Endothelial cell (in vitro differentiated cells): ENCODE data around the gene VAV2. TPM values are rescaled to one million over a fixed set of nuclear protein-coding genes. Genes with fewer than 3 reads are reported as not detected.

Experiments used
- DNase-seq: peaks from one replicate; pipeline ENCODE4 v3.0.0; 2021; ENCODE audit warnings: low spot score
- H3K27ac Mint-ChIP-seq: one replicate; pipeline ENCODE4 v1.8.0; 2021; ENCODE audit warnings: mixed read lengths, inconsistent platforms; ENCODE audit not compliant: unreplicated experiment
- H3K27me3 Mint-ChIP-seq: one replicate; pipeline ENCODE4 v1.8.0; 2021; ENCODE audit warnings: mild to moderate bottlenecking, moderate library complexity, mixed read lengths, inconsistent platforms; ENCODE audit not compliant: unreplicated experiment
- H3K36me3 Mint-ChIP-seq: one replicate; pipeline ENCODE4 v1.8.0; 2021; ENCODE audit warnings: mild to moderate bottlenecking, low read depth, mixed read lengths, inconsistent platforms; ENCODE audit not compliant: unreplicated experiment
- H3K4me1 Mint-ChIP-seq: one replicate; pipeline ENCODE4 v1.8.0; 2021; ENCODE audit warnings: mild to moderate bottlenecking, mixed read lengths, inconsistent platforms; ENCODE audit not compliant: unreplicated experiment
- H3K4me3 Mint-ChIP-seq: one replicate; pipeline ENCODE4 v1.8.0; 2021; ENCODE audit warnings: mild to moderate bottlenecking, mixed read lengths, inconsistent platforms; ENCODE audit not compliant: unreplicated experiment
- H3K9me3 Mint-ChIP-seq: one replicate; pipeline ENCODE4 v1.8.0; 2021; ENCODE audit warnings: mixed read lengths, inconsistent platforms; ENCODE audit not compliant: unreplicated experiment
- CTCF ChIP-seq: fragments of 200-600 bp; sonication (generic); IDR thresholded peaks from one replicate; pipeline ENCODE4 v1.5.0; 2021; ENCODE audit warnings: antibody characterized with exemption; ENCODE audit not compliant: unreplicated experiment
- total RNA-seq: library from RNA; stranded (reverse); fragmentation: NEBNext Ultra II Directional; extraction: Animal tissue kit (Norgen Biotek cat#: 25700); gene quantifications from one replicate; pipeline ENCODE4 v1.2.1, GENCODE V29; 2021; ENCODE audit not compliant: unreplicated experiment

VAV2 gene
- total RNA-seq, 1 donor from 2014 or later: 27.2 TPM

GRCh38 chr9:133981958-133982681, 10.0 kb downstream of the VAV2 start:
- H3K4me3 Mint-ChIP-seq: no peak overlapping the region
- no peaks in the 10 kb centered on the region for H3K9me3 Mint-ChIP-seq
- TF ChIP-seq CTCF: no peak
- H3K27me3 Mint-ChIP-seq: peaks cover 3% of the 10 kb centered on the region
- H3K4me1 Mint-ChIP-seq: peaks cover 20% of the 10 kb centered on the region
- no peak for DNase-seq
- no peak overlapping the region for H3K27ac Mint-ChIP-seq
- H3K36me3 Mint-ChIP-seq: no peaks in the 10 kb centered on the region

DNA sequence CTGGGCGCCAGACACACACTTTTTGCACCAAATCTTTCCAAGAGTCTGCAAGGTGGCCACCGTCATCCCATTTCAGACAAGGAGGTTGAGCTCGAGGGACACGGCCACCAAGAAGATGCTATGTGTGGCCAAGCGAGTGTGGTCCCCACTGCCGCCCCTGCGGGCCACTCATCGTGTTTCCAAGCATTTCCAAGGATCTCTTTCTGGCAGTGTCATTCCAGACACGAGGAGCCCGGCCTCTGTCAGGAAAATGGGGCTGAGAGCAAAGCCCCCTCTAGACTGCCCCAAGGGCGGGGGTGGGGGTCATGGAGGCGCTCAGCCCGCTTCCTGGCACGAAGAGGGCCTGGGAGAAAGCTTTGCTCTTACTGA, 10.6 kb downstream of the VAV2 start:
- no peaks in the 10 kb centered on the region for H3K36me3 Mint-ChIP-seq
- H3K27me3 Mint-ChIP-seq: peaks cover 3% of the 10 kb centered on the region
- DNase-seq: no peak
- no peak for TF ChIP-seq CTCF
- H3K4me3 Mint-ChIP-seq: no peak overlapping the region
- H3K9me3 Mint-ChIP-seq: no peaks in the 10 kb centered on the region
- no peak overlapping the region for H3K27ac Mint-ChIP-seq
- peaks cover 20% of the 10 kb centered on the region for H3K4me1 Mint-ChIP-seq

DNA sequence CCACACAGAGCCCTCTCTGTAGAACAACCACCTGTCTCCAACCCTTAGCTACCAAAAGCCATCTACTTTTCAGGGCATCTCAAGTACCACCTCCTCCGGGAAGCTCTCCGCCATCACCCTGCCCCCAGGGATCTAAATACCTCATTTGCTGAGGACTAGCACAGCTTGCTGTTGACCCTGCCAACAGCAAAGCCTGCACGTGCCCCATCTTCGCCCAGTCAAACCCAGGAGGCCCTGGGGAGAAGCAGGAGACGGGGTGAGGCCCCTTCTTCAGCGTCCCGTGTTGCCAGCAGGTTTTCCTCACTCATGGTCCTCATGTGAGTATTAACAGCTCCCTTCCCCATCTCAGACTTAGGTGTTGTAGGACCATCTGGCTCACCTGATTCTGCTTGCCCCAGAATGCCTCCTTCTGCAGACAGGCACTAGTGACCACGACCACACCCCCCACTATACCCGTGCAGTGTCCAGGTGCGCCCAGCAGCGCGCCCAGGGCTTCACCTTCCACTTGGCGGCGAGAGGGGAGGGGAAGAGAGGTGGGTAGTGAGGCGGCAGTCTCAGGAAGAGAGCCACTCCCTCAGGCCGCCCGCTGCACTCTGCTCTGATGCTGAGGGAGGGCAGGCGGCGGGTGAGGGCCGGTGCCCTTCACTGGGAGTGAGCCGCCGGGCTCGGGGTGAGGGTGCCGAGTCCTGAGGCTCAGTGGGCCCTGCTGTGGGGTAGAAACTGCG, 11.1 kb downstream of the VAV2 start:
- H3K36me3 Mint-ChIP-seq: no peaks in the 10 kb centered on the region
- no peak for TF ChIP-seq CTCF
- no peak for DNase-seq
- H3K27me3 Mint-ChIP-seq: peaks cover 2% of the 10 kb centered on the region
- H3K27ac Mint-ChIP-seq: peak overlapping the region; percentile 43
- no peak overlapping the region for H3K4me3 Mint-ChIP-seq
- H3K9me3 Mint-ChIP-seq: no peaks in the 10 kb centered on the region
- H3K4me1 Mint-ChIP-seq: peaks cover 20% of the 10 kb centered on the region

DNA sequence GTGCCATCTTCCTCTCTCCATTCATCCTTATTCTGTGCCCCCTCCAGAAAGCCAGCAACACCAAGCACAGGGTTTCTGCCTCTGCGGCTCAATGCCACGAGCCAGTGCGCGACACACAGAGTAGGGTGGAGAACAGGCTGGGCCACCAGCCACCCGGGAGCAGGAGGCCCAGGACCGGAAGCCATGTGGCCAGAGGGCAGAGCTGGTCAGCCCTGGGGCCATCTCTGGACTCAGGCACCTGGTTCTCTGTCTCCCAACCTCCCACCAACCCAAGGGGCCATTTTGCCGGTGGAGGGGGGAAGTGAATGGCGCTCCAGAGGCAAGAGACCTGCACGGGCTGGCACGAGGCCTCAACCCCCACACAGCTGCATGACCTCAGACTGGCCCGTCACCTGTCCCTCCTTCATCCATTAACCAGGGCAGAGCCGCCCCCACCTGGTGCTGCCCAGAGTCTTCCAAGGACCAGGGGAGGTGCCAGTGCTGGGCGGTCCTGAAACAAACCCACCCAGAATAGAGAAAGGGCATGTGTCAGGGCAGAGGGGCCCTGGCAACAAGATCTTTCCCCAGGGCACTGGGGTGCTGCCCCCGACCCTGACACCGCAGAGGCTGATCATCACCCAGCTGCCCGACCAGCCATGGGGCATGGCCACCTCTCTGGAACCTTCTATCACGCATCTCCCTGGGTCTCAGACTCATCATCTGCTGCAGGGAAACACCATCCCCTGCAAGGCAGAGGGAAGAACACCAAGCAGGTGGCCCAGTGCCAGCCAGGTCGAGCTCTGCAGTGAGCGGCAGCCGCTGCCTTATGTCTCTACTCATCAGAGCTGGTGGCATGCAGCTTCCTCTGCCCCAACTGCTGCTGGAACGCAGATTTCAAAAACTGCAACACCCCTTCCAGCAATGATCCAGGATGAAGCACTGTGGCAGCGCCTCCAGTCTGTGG, 11.9 kb downstream of the VAV2 start:
- peaks cover 21% of the 10 kb centered on the region for H3K4me1 Mint-ChIP-seq
- H3K27ac Mint-ChIP-seq: peak overlapping the region; percentile 80

More for the DNA sequence above, 11.9 kb downstream of the VAV2 start:
- Mint-ChIP-seq H3K4me3 (no peak overlapping the region), H3K27me3 (peaks cover 2% of the 10 kb centered on the region), H3K9me3 (no peaks in the 10 kb centered on the region), H3K36me3 (no peaks in the 10 kb centered on the region)
- no peak for TF ChIP-seq CTCF
- DNase-seq: no peak
